Endothelial cell of umbilical vein (primary cell): ENCODE measurements around the gene DYNC1H1. TPM values are rescaled to one million over a fixed set of nuclear protein-coding genes. Genes with fewer than 3 reads are reported as not detected.

Source experiments
- Bru-seq: library from RNA; stranded (reverse); fragments of 400-500 nt; gene quantifications from one replicate; lab custom pipeline; 2021; lab: Mats Ljungman, UMichigan
- BruChase-seq, 2 experiments: library from RNA; stranded (reverse); fragments of 400-500 nt; gene quantifications; one replicate each; lab custom pipeline; 2021; lab: Mats Ljungman, UMichigan
- BruUV-seq: library from RNA; stranded (reverse); fragments of 400-500 nt; replicated peaks from 2 replicates; lab custom pipeline; 2021; lab: Mats Ljungman, UMichigan
- CTCF ChIA-PET: fragments of 300-600, 350-600 bp; sonication (Branson Sonifier 250); formaldehyde crosslinking; loops from one replicate; lab custom pipeline; 2021; ENCODE audit warnings: antibody characterized with exemption, inconsistent platforms; lab: Charles Lee
- POLR2A ChIA-PET: fragments of 300-600, 350-600 bp; sonication (Branson Sonifier 250); formaldehyde crosslinking; loops from one replicate; lab custom pipeline; 2021; ENCODE audit warnings: antibody characterized with exemption, inconsistent platforms; lab: Charles Lee
- DNase-seq: peaks from one replicate; pipeline ENCODE4 v3.0.0-alpha.2; 2011; ENCODE audit warnings: low read depth, low spot score
- FAIRE-seq: peaks from 2 replicates; lab custom pipeline; 2011; peaks lifted over from hg19 to GRCh38; lab: Jason Lieb, UNC
- H2AFZ ChIP-seq: 2 replicates; pipeline ENCODE4 v1.6.0; 2012; ENCODE audit warnings: low read depth, low read length, control low read depth, inconsistent platforms
- H3K27ac ChIP-seq: 2 replicates; pipeline ENCODE4 v1.5.1; 2011; ENCODE audit warnings: low read depth, mild to moderate bottlenecking, control low read depth, low read length, moderate library complexity; ENCODE audit not compliant: insufficient read depth
- H3K27me3 ChIP-seq, 2 experiments: 2 replicates each; pipeline versions ENCODE4 v1.6.0 to v1.6.1; 2011; ENCODE audit warnings: low read length in 2 of 2, mixed read lengths in 1 of 2; ENCODE audit not compliant: control insufficient read depth in 2 of 2, insufficient read depth in 2 of 2
- H3K36me3 ChIP-seq, 2 experiments: 2 replicates in 1 of 2; 3 replicates in 1 of 2; pipeline ENCODE4 v1.5.1; 2011; ENCODE audit warnings: low read length in 2 of 2, mild to moderate bottlenecking in 1 of 2, moderate library complexity in 1 of 2; ENCODE audit not compliant: control insufficient read depth in 2 of 2, insufficient read depth in 2 of 2; ENCODE audit errors: extremely low read depth in 1 of 2
- H3K4me1 ChIP-seq: 3 replicates; pipeline ENCODE4 v1.5.1; 2011; ENCODE audit warnings: mild to moderate bottlenecking, low read length; ENCODE audit not compliant: control insufficient read depth, insufficient read depth; ENCODE audit errors: extremely low read depth
- H3K4me2 ChIP-seq: 2 replicates; pipeline ENCODE4 v1.6.1; 2011; ENCODE audit warnings: low read length, control low read depth, mixed read lengths; ENCODE audit not compliant: insufficient read depth
- H3K4me3 ChIP-seq, 3 experiments: fragments of 200-600 bp in 1 of 3; sonication (generic), shearing (Covaris generic) in 1 of 3; replicated peaks in 1 of 3; 2 replicates each; pipeline ENCODE4 v1.5.1; 2011 to 2016; ENCODE audit warnings: control low read depth in 3 of 3, low read length in 3 of 3, mild to moderate bottlenecking in 2 of 3, inconsistent platforms in 1 of 3, low read depth in 1 of 3, moderate library complexity in 1 of 3; ENCODE audit not compliant: insufficient read depth in 1 of 3
- H3K79me2 ChIP-seq: 2 replicates; pipeline ENCODE4 v1.6.0; 2012; ENCODE audit warnings: low read length, inconsistent platforms; ENCODE audit not compliant: control insufficient read depth, insufficient read depth
- H3K9ac ChIP-seq: replicated peaks from 2 replicates; pipeline ENCODE3; 2011; ENCODE audit warnings: low read length, control low read depth; ENCODE audit not compliant: insufficient read depth; ENCODE audit errors: extremely low read depth
- H3K9me1 ChIP-seq: replicated peaks from 3 replicates; pipeline ENCODE4 v1.6.0; 2011; ENCODE audit warnings: mild to moderate bottlenecking, low read length; ENCODE audit not compliant: control insufficient read depth, insufficient read depth; ENCODE audit errors: extremely low read depth
- H3K9me3 ChIP-seq: replicated peaks from 2 replicates; pipeline ENCODE4 v1.5.1; 2012; ENCODE audit warnings: low read length, inconsistent platforms; ENCODE audit not compliant: control insufficient read depth, insufficient read depth
- H4K20me1 ChIP-seq: replicated peaks from 2 replicates; pipeline ENCODE3; 2011; ENCODE audit warnings: mild to moderate bottlenecking, low read length; ENCODE audit not compliant: control insufficient read depth, insufficient read depth; ENCODE audit errors: extremely low read depth
- CTCF ChIP-seq, 2 donors: IDR thresholded peaks; 1 replicate in 1 of 2; 2 replicates in 1 of 2; pipeline ENCODE4 v1.5.1; 2011; ENCODE audit warnings: low read length in 2 of 2, mild to moderate bottlenecking in 2 of 2, moderate library complexity in 2 of 2, control low read depth in 1 of 2, inconsistent platforms in 1 of 2, low read depth in 1 of 2; ENCODE audit not compliant: insufficient read depth in 1 of 2; ENCODE audit errors: extremely low read depth in 1 of 2
- FOS ChIP-seq: IDR thresholded peaks from 2 replicates; pipeline ENCODE4 v1.6.1; 2011; ENCODE audit warnings: mild to moderate bottlenecking, low read length, moderate library complexity, borderline replicate concordance; ENCODE audit not compliant: insufficient read depth
- JUN ChIP-seq: IDR thresholded peaks from 2 replicates; pipeline ENCODE4 v1.6.1; 2011; ENCODE audit warnings: borderline replicate concordance, low read depth; ENCODE audit not compliant: insufficient read length, insufficient read depth
- MAX ChIP-seq: IDR thresholded peaks from 2 replicates; pipeline ENCODE4 v1.6.1; 2011; ENCODE audit not compliant: insufficient read depth, insufficient read length
- POLR2A ChIP-seq: IDR thresholded peaks from 2 replicates; pipeline ENCODE4 v1.6.1; 2012; ENCODE audit warnings: low read depth, mild to moderate bottlenecking, control low read depth, low read length
- POLR2AphosphoS5 ChIP-seq: IDR thresholded peaks from 2 replicates; pipeline ENCODE4 v1.6.1; 2012; ENCODE audit warnings: low read depth, mild to moderate bottlenecking, control low read depth, low read length, moderate library complexity; ENCODE audit not compliant: insufficient read depth
- dilution Hi-C: fragments of 300-500 bp; cut with MboI; formaldehyde crosslinking; loops from one replicate; pipeline ENCODE4 v1.15.0; 2019; ENCODE audit warnings: low sequenced_read_pairs; ENCODE audit not compliant: extremely low pct_ligation_motif_present
- intact Hi-C: fragments of 100-400 bp; cut with micrococcal nuclease; formaldehyde crosslinking; loops from one replicate; pipeline ENCODE4 v1.10.0; 2022
- long read RNA-seq: library from polyadenylated mRNA; stranded (forward); transcript quantifications from one replicate; pipeline ENCODE4 v2.0.0, GENCODE V29; 2021
- polyA minus RNA-seq, 3 experiments: library from RNA; depleted of rRNA, polyadenylated mRNA; stranded (reverse); fragments of >200 nt; gene quantifications; 1 replicate in 1 of 3; 2 replicates in 2 of 3; pipeline ENCODE4 v1.2.3, GENCODE V29; 2011
- polyA plus RNA-seq, 4 experiments: library from polyadenylated mRNA; depleted of rRNA in 3 of 4; stranded (reverse) in 3 of 4; unstranded in 1 of 4; fragments of >200 nt; gene quantifications; 2 replicates each; pipeline versions ENCODE4 v1.2.1 to v1.2.3, GENCODE V29; 2011 to 2012; ENCODE audit warnings: missing spikeins in 1 of 4
- total RNA-seq: library from RNA; stranded (reverse); gene quantifications from 2 replicates; pipeline ENCODE4 v1.2.3, GENCODE V29; 2021

DYNC1H1 gene
- total RNA-seq = 596 and 648 TPM in 2 replicates
- polyA plus RNA-seq = 235 and 254 TPM in 2 replicates
- 268 and 289 TPM in 2 replicates for polyA plus RNA-seq (2011; cell fraction: cytosol; rRNA removed)
- 442 and 586 TPM in 2 replicates for polyA plus RNA-seq (2011; cell fraction: nucleus; rRNA removed)
- polyA plus RNA-seq (2012) = 436 and 546 TPM in 2 replicates
- polyA minus RNA-seq = 733 and 844 TPM in 2 replicates
- 261 TPM for polyA minus RNA-seq (2011; cell fraction: cytosol; rRNA and poly(A)+ RNA removed)
- polyA minus RNA-seq (2011; cell fraction: nucleus; rRNA and poly(A)+ RNA removed) = 697 and 703 TPM in 2 replicates
- percentile 90 among the genes with signal in this experiment for Bru-seq, nascent RNA
- percentile 98 among the genes with signal in this experiment for BruChase-seq, experiment 1, labeled RNA remaining after a 6-hour chase
- BruChase-seq, experiment 2, labeled RNA remaining after a 2-hour chase = percentile 96 among the genes with signal in this experiment
- long read RNA-seq, full-length matches to known transcripts = 7 of 146 reads
- long read RNA-seq, partial matches to known transcripts = 129 of 146 reads
- long read RNA-seq, other reads (novel, unspliced or antisense) = 10 of 146 reads

- dilution Hi-C loops = no loop called here
- TF ChIP-seq FOS (no peak), CTCF (IDR thresholded peaks at IDR 0.05; ENCODE audit: extremely low read depth in 1 of 2, insufficient read depth in 1 of 2, low read depth in 1 of 2, low read length in 2 of 2) (no peak), JUN (no peak), POLR2AphosphoS5 (peak; percentile 99), POLR2A (peak; percentile 93), MAX (no peak)
- Histone ChIP-seq H3K9ac (peak within 1 kb of the TSS; percentile 88), H3K36me3 (peaks cover 2 to 3% of the 10 kb centered on the region in 2 experiments), H3K27ac (peak within 1 kb of the TSS; percentile 64), H3K9me1 (no peaks in the 10 kb centered on the region), H3K4me3 (peak within 1 kb of the TSS; percentile 75 to 95 (median 90)), H3K9me3 (no peaks in the 10 kb centered on the region), H3K27me3 (no peaks in the 10 kb centered on the region), H2AFZ (peak within 1 kb of the TSS; percentile 74), H3K4me2 (peak within 1 kb of the TSS; percentile 94), H4K20me1 (peaks cover 3% of the 10 kb centered on the region), H3K79me2 (peaks cover 49% of the 10 kb centered on the region), H3K4me1 (peaks cover 14% of the 10 kb centered on the region)
- ChIA-PET POLR2A (interaction anchor here (1.0 kb wide), 1 partner anchor 16 kb away, joined by 4 read pairs; no protein-coding TSS in a partner anchor), CTCF (interaction anchor here (1.0 to 1.8 kb wide), 4 partner anchors 13 to 258 kb away, joined by 3 to 9 read pairs (median 4); no protein-coding TSS in a partner anchor)
- BruUV-seq = no TSS peak
- FAIRE-seq (peak; percentile 89), DNase-seq (peak; percentile 96)
- intact Hi-C loops = loop anchor here (1.0 to 5.0 kb wide), 4 partner anchors 8 to 175 kb away; partner anchors contain the start of genes HSP90AA1 and WDR20
Measured at GRCh38 chr14:101964297-101965180, at the start of gene DYNC1H1. TSS of gene DYNC1H1 (plus strand) at chr14:101964573. CDS start at chr14:101964692, 119 bp downstream.
